ENCODE measurements around the gene DYNC1I2.
"Not testable (repeated sequence)": the region's sequence is repeated elsewhere in the genome, so short reads cannot be mapped to it uniquely, and the experiment has no call there.

The DYNC1I2 gene

GRCh38 chr2:171712051-171712450 lies 24.8 kb downstream of the DYNC1I2 start:
- H3K4me3 ChIP-seq (ENCODE audit: low read depth, low read length): no peak overlapping the region

- H3K4me3 ChIP-seq (ENCODE audit: low read depth, low read length): no peak overlapping the region
Observed at GRCh38 chr2:171718720-171719119, 31.5 kb downstream of the DYNC1I2 start.

GRCh38 chr2:171719660-171720059 lies 32.4 kb downstream of the DYNC1I2 start:
- H3K4me3 ChIP-seq (ENCODE audit: low read depth, low read length): no peak overlapping the region

GRCh38 chr2:171723716-171724683 lies 36.7 kb downstream of the DYNC1I2 start:
- no peak overlapping the region for H3K4me3 ChIP-seq (ENCODE audit: low read depth, low read length)

- no peak overlapping the region for H3K4me3 ChIP-seq (ENCODE audit: low read depth, low read length)
Observed at GRCh38 chr2:171726847-171727450, 39.7 kb downstream of the DYNC1I2 start.

GRCh38 chr2:171728989-171729951 lies 42.0 kb downstream of the DYNC1I2 start:
- H3K4me3 ChIP-seq (ENCODE audit: low read depth, low read length): no peak overlapping the region

GRCh38 chr2:171729952-171730317 lies 42.7 kb downstream of the DYNC1I2 start:
- no peak overlapping the region for H3K4me3 ChIP-seq (ENCODE audit: low read depth, low read length)

GRCh38 chr2:171735991-171736710 lies 48.9 kb downstream of the DYNC1I2 start:
- H3K4me3 ChIP-seq (ENCODE audit: low read depth, low read length): no peak overlapping the region

GRCh38 chr2:171741189-171741588 lies 53.9 kb downstream of the DYNC1I2 start:
- no peak overlapping the region for H3K4me3 ChIP-seq (ENCODE audit: low read depth, low read length)

- H3K4me3 ChIP-seq (ENCODE audit: low read depth, low read length): no peak overlapping the region
Observed at GRCh38 chr2:171742760-171743159, 55.5 kb downstream of the DYNC1I2 start.

GRCh38 chr2:171745141-171745540 lies 57.9 kb downstream of the DYNC1I2 start:
- H3K4me3 ChIP-seq (ENCODE audit: low read depth, low read length): no peak overlapping the region

- no peak overlapping the region for H3K4me3 ChIP-seq (ENCODE audit: low read depth, low read length)
Observed at GRCh38 chr2:171745806-171746205, 58.5 kb downstream of the DYNC1I2 start.

GRCh38 chr2:171747371-171747770 lies 60.1 kb downstream of the DYNC1I2 start:
- no peak overlapping the region for H3K4me3 ChIP-seq (ENCODE audit: low read depth, low read length)

GRCh38 chr2:171754254-171754939 lies 67.1 kb downstream of the DYNC1I2 start:
- H3K4me3 ChIP-seq (ENCODE audit: low read depth, low read length): no peak overlapping the region

- not testable (repeated sequence) for H3K4me3 ChIP-seq (ENCODE audit: low read depth, low read length)
Observed at GRCh38 chr2:171758762-171759161, 71.5 kb downstream of the DYNC1I2 start.

GRCh38 chr2:171761176-171761575 lies 73.9 kb downstream of the DYNC1I2 start:
- H3K4me3 ChIP-seq (ENCODE audit: low read depth, low read length): not testable (repeated sequence)

- no peak overlapping the region for H3K4me3 ChIP-seq (ENCODE audit: low read depth, low read length)
Observed at GRCh38 chr2:171762879-171763573, 75.8 kb downstream of the DYNC1I2 start.

- no peak overlapping the region for H3K4me3 ChIP-seq (ENCODE audit: low read depth, low read length)
Observed at GRCh38 chr2:171763602-171764001, 76.3 kb downstream of the DYNC1I2 start.

GRCh38 chr2:171771463-171771862 lies 84.2 kb downstream of the DYNC1I2 start:
- no peak overlapping the region for H3K4me3 ChIP-seq (ENCODE audit: low read depth, low read length)

Data from iPS-11a (cell line).